Stimulated activated CD8-positive, alpha-beta memory T cell treated with anti-CD3 and anti-CD28 coated beads, Interleukin-7, amount 100 ng/mL, for 1 hour (primary cell): ENCODE measurements around the gene PLB1.
A peak's percentile ranks its signal among the peaks of the same experiment; 100 is the strongest.

Experiments
- DNase-seq, 2 donors: peaks; one replicate each; pipeline ENCODE4 v3.0.0-alpha.2; 2020; ENCODE audit warnings: low read depth in 2 of 2

PLB1 gene

DNA sequence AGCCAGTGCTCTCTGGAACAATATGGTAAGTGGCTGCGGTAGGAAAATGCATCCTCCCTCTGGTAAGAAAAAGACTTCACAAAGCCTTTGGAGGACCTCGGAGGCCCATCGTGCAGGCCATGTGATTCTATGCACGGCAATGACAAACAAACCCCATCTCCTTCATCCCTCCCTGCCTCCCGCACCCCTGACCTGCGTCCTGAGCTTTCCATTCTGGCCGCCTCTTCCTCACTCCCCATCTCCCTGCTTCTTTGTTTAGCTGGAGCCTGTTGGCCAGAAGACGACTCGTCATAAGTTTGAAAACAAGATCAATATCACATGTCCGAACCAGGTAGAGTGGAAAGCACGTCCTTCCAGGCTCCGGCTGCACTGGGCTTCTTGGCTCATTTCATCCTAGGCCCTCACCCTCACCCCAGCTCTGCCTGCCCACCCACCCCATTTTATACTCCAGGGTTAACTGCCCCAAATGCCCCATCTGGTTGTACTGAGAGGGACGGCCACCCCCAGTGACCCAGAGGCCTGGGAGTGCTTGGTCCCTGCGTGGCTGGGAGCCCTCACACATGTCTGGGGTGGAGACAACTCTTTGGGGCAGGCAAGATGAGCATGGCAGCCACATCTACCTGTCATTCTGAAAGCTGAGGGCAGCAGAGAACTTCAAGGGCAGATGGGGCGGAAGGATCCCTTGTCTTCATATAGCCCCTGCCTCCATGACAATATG lies 94.0 kb downstream of the PLB1 start:
- DNase-seq, result no peak

GRCh38 chr2:28590496-28591301 lies 94.8 kb downstream of the PLB1 start:
- DNase-seq, result no peak

DNA sequence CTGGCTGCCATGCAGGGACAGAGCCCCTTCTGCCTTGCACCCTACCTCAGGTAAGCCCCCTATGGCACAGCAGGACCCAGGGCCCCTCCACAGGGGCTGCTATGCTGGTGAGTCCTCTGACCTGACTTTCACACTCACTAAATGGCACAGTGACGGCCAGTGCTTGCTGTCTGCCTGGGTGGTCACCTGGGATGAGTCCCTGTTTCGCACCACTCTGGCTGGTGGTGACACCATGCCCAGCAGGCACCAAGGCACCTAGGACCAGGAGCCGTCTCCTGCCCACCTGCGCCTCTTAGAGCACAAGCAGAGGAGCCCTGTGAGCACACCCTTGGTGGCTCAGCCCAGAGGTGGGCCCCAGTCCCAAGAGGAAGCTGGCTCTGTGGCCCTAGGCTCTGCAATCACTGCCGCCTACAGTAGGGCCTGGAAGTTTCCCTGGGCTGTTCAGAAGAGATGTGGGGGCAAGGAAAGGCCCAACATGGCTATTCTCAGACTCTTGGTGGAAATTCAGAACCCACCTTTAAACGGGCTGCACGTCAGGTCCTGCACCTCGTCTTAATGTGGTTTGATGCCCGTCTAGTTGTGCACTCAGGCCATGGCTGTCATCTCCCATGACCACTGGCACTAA lies 96.0 kb downstream of the PLB1 start:
- no peak for DNase-seq

DNA sequence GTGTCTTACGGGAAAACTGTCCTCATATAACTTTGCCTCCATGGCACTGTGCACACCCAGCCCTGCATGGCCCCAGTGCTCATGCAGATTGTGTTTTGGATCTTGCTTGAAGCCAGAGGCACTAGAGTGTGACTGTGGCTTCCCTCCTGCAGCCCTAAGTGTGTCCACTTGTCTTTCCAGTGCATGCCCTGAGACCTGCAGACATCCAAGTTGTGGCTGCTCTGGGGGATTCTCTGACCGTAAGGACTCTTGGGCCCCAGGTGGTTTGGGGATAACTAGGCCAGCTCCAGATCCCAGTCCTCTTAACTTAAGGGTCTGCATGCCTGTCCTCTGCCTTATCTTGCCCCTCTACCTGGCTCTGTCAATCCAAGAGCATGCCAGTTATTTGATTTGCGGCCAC lies 96.6 kb downstream of the PLB1 start:
- no peak for DNase-seq

DNA sequence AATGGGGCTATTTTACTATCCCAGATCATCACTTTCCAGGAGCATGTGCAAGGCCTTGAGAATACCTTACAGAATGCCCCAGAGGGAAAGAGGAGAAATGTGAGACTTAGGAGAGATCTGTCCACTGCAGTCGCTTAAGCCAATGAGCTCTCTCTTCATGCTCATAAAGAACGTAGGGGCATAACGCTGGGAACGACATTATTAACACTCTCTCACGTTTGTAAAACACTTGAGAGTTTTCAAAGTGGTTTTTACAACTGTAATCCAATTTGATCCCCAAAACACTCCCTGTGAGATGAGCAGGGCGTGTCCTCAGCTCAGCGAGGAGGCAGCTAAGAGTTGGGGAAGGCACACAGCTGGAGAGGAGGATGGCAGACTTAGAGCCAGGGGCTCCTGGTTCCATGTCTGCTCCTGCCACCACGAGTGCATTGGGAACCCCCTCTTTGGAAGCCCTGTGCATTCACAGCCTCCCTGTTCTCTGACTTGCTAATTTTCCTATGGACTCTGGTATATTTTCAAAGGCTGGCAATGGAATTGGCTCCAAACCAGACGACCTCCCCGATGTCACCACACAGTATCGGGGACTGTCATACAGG lies 97.4 kb downstream of the PLB1 start:
- no peak for DNase-seq

- DNase-seq, result no peak
Measured at GRCh38 chr2:28594000-28594331, 98.1 kb downstream of the PLB1 start.

GRCh38 chr2:28594332-28595108 lies 98.7 kb downstream of the PLB1 start:
- peak; percentile 72 to 89 for DNase-seq

GRCh38 chr2:28595323-28595722 lies 99.5 kb downstream of the PLB1 start:
- no peak for DNase-seq

- DNase-seq, result no peak
Measured at GRCh38 chr2:28598484-28598883, 102.6 kb downstream of the PLB1 start.

DNA sequence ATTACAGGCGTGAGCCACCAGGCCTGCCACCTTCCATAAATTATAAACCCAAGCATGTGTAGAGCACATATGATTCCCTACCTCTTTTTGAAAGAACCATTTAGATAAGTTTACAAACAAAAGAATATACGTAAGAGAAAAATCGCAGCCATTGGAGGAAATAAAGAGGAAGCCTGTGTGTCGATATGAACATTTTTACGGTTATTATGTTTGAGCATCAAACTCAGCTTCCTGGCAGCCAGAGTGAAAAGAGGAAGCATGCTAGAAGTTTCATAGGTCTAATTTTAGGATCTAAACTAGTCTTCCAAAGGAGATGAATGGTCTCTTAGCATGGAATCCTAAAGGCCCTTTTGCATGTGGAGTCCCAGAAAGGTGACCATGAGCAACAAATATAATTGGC lies 104.3 kb downstream of the PLB1 start:
- DNase-seq, result no peak

DNA sequence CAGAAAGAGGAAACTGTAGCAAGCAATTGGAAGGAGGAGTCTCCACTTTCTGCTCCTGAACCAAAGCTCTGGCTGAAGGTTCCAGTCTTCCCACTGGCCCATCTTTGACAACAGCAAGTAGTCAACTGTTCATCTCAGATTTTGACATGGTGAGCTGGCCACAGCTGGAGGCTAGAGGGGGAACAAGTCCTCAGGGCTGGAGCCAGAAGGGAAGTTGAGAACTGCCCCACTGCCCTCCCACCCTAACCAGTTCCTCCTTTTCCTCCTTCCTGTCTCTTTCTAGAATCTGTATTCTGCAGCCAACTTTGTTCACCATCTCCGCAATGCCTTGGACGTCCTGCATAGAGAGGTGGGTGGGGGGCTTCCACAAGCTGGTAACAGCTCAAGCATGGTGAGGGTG lies 105.8 kb downstream of the PLB1 start:
- DNase-seq, result no peak

GRCh38 chr2:28602136-28602660 lies 106.3 kb downstream of the PLB1 start:
- DNase-seq, result no peak

GRCh38 chr2:28602751-28603639 lies 107.1 kb downstream of the PLB1 start:
- DNase-seq, result no peak

- no peak for DNase-seq
Measured at GRCh38 chr2:28603821-28604220, 108.0 kb downstream of the PLB1 start.

- DNase-seq, result no peak
Measured at GRCh38 chr2:28604284-28604843, 108.5 kb downstream of the PLB1 start.

GRCh38 chr2:28606986-28607441 lies 111.2 kb downstream of the PLB1 start:
- DNase-seq, result no peak

DNA sequence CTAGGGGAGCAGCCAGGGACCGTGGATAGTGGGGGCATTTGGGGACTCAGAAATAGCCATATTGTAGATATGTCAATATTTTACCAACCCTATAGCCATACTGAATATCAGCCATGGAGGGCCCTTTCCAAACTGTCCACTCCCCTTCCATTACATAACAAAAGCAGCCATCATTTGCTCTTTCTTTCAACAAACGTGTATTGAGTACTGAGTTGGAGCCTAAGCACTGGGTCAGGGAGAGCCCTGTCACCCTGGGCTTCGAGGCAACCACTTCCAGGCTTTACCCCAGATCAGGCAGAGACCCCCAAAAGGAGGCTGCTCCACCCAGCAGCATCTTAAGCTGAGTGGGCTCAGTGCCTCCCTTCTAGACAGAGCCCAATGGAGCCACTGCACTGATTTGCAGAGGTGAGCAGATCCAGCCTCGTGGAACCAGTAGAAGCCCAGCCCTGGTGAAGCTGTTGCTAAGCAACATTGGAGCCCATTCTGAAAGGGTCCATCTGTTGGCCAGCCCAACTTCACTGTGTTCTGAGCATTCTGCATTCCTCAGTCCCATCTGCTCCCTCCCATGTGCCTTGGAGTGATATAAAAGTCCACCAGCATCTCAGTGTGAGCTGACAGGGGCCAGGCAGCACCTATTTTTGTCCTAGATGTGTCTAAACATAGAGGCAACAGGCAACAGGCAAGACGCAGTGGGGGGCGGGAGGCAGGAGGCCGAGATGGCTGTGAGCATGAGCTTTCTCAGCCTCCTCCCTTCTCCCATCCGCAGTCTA lies 112.1 kb downstream of the PLB1 start:
- DNase-seq, result no peak

DNA sequence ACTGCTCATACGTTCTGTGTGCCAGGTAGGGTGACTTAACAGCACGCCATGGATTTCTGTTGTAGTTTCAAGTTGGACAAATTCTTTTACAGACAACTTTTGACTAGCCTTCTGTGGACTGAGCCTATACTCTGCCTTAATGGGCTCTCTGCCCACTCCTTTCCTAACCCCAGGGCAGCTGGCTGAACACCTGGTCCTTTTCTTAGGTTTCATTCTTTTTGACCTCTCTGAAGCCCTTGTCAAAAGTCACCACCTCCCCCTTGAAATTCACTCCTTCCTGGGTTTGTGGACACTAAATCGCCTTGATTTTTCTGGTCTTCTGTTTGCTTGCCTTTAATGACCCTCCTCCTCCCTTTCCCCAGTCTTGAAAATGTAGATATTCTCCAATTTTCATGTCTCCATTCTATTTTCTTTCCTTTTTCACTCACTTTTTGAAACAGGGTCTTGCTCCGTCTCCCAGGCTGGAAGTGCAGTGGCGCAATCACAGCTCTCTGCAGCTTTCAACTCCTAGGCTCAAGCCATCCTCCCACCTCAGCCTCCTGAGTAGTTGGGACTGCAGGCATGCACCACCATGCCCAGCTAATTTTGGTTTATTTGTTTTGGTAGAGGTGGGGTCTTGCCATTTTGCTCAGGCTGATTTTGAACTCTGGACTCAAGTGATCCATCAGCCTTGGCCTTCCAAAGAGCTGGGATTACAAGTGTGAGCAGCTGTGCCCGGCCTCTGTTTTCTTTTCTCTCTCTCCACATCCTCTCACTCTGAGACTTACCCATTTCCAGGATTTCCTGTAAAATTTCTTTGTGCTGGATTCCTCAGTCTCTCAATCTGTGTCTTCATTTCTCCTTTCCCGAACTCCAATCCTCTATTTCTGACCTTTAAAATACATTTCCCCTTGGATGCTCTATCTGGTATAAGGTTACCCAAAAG lies 112.9 kb downstream of the PLB1 start:
- DNase-seq, result no peak
